RCC 7860 (cell line): ENCODE results near the gene ARID1B.
"Not testable (repeated sequence)": the region's sequence is repeated elsewhere in the genome, so short reads cannot be mapped to it uniquely, and the experiment has no call there.

Source experiments
- DNase-seq: peaks from one replicate; pipeline ENCODE4 v3.0.0-alpha.2; 2015; ENCODE audit warnings: low spot score
- FAIRE-seq: peaks from 2 replicates; lab custom pipeline; 2012; peaks lifted over from hg19 to GRCh38; lab: Jason Lieb, UNC

Gene ARID1B

GRCh38 chr6:157037165-157037564, 260.0 kb downstream of the ARID1B start:
- DNase-seq (no peak), FAIRE-seq (no peak)

GRCh38 chr6:157038610-157039009, 261.4 kb downstream of the ARID1B start:
- FAIRE-seq: no peak
- DNase-seq: no peak

- not testable (repeated sequence) for DNase-seq, FAIRE-seq
These were observed 262.5 kb downstream of the ARID1B start for GRCh38 chr6:157039639-157040038.

GRCh38 chr6:157040191-157040590, 263.0 kb downstream of the ARID1B start:
- FAIRE-seq (no peak), DNase-seq (no peak)

- FAIRE-seq (peak; percentile 62), DNase-seq (peak; percentile 45)
These were observed 268.8 kb downstream of the ARID1B start for GRCh38 chr6:157045831-157046454.

- DNase-seq (no peak), FAIRE-seq (no peak)
These were observed 269.6 kb downstream of the ARID1B start for GRCh38 chr6:157046776-157047175.

- FAIRE-seq (no peak), DNase-seq (no peak)
These were observed 270.1 kb downstream of the ARID1B start for GRCh38 chr6:157047328-157047727.

- FAIRE-seq (no peak), DNase-seq (no peak)
These were observed 270.8 kb downstream of the ARID1B start for GRCh38 chr6:157047951-157048350.

- FAIRE-seq: no peak
- no peak for DNase-seq
These were observed 272.0 kb downstream of the ARID1B start for GRCh38 chr6:157049133-157049532.

GRCh38 chr6:157050537-157051265, 273.5 kb downstream of the ARID1B start:
- DNase-seq (no peak), FAIRE-seq (no peak)

- FAIRE-seq: no peak
These were observed 277.4 kb downstream of the ARID1B start for GRCh38 chr6:157054531-157054979.

GRCh38 chr6:157055863-157056262, 278.7 kb downstream of the ARID1B start:
- no peak for DNase-seq
- no peak for FAIRE-seq

More at GRCh38 chr6:157054531-157054979, 277.4 kb downstream of the ARID1B start:
- no peak for DNase-seq

GRCh38 chr6:157056275-157056674, 279.1 kb downstream of the ARID1B start:
- FAIRE-seq: no peak
- DNase-seq: no peak

GRCh38 chr6:157058574-157058973, 281.4 kb downstream of the ARID1B start:
- FAIRE-seq: no peak
- DNase-seq: no peak

- FAIRE-seq: no peak
- DNase-seq: no peak
These were observed 282.6 kb downstream of the ARID1B start for GRCh38 chr6:157059781-157060180.

GRCh38 chr6:157060440-157060952, 283.3 kb downstream of the ARID1B start:
- FAIRE-seq: no peak
- no peak for DNase-seq

- no peak for DNase-seq
- FAIRE-seq: no peak
These were observed 284.8 kb downstream of the ARID1B start for GRCh38 chr6:157061770-157062594.

- FAIRE-seq (no peak), DNase-seq (no peak)
These were observed 286.2 kb downstream of the ARID1B start for GRCh38 chr6:157063176-157063905.

- DNase-seq (no peak), FAIRE-seq (no peak)
These were observed 286.7 kb downstream of the ARID1B start for GRCh38 chr6:157063923-157064322.

- DNase-seq (no peak), FAIRE-seq (no peak)
These were observed 287.3 kb downstream of the ARID1B start for GRCh38 chr6:157064502-157064901.

GRCh38 chr6:157065366-157065765, 288.2 kb downstream of the ARID1B start:
- DNase-seq: no peak
- no peak for FAIRE-seq
